Keratinocyte (primary cell): Measurements from ENCODE around the gene SKOR2.

Experiments
- EZH2 ChIP-seq: IDR thresholded peaks from one replicate; pipeline ENCODE4 v1.6.1; 2012; ENCODE audit warnings: inconsistent platforms, mild to moderate bottlenecking, low read length, moderate library complexity
- TF ChIP-seq, protein P1 (sequence below), 3 experiments: IDR thresholded peaks in 1 of 3; conservative IDR thresholded peaks in 1 of 3; optimal IDR thresholded peaks in 1 of 3; 2 replicates in 2 of 3; 3 replicates in 1 of 3; pipeline versions ENCODE3 to v1.5.1; 2011; ENCODE audit warnings: low read length in 3 of 3, mild to moderate bottlenecking in 3 of 3, moderate library complexity in 2 of 3, control low read depth in 1 of 3, inconsistent platforms in 1 of 3; ENCODE audit not compliant: insufficient read depth in 2 of 3; ENCODE audit errors: extremely low read depth in 1 of 3

DNA sequence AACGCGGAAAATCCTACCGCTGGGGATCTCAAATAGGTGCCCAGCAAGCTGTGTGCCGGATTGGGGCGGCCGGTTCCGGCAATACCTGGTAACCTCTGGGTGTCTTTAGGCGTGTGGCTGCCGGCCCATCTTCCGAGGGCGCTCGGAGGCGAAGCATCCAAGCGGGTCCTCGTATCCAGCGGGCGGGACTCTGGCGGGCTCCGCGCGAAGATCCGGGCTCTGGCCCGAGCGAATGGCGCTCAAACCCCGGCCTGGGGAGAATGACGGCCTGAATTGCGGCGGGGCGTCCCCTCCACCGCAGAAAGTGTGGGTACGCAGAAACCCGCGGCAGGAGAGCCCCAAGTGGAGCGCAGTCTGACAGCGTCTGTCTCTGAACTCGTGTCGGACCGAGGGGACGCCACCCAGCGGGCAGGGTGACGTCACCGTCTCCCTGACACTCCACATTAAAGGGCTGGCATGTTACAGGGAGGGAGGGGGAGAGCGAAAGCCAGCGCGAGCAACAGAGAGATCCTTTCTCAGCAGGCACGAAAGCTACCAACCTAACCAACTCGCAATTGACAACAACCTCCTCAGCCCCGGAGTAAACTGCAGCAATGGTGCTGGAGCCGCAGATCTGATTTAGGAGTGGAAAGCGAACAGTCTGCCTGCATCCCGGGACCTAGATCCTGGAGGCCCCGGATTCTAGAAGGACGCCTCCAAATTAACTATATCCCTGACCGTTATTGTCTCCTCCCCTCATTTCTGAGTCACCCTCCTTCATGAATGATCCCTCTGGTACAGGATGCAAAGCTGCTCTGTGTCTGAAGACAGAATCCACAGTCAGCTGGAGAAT is at the start of gene SKOR2:
- TF ChIP-seq, protein P1, sequence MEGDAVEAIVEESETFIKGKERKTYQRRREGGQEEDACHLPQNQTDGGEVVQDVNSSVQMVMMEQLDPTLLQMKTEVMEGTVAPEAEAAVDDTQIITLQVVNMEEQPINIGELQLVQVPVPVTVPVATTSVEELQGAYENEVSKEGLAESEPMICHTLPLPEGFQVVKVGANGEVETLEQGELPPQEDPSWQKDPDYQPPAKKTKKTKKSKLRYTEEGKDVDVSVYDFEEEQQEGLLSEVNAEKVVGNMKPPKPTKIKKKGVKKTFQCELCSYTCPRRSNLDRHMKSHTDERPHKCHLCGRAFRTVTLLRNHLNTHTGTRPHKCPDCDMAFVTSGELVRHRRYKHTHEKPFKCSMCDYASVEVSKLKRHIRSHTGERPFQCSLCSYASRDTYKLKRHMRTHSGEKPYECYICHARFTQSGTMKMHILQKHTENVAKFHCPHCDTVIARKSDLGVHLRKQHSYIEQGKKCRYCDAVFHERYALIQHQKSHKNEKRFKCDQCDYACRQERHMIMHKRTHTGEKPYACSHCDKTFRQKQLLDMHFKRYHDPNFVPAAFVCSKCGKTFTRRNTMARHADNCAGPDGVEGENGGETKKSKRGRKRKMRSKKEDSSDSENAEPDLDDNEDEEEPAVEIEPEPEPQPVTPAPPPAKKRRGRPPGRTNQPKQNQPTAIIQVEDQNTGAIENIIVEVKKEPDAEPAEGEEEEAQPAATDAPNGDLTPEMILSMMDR (optimal IDR thresholded peaks at IDR 0.05 in 1 of 3, IDR thresholded peaks at IDR 0.05 in 1 of 3, conservative IDR thresholded peaks at IDR 0.05 in 1 of 3; ENCODE audit: extremely low read depth in 1 of 3, insufficient read depth in 2 of 3, low read length in 3 of 3), result no peak
- peak; percentile 86 for TF ChIP-seq EZH2
